HCT116 (cell line): ENCODE data around the gene FOXF2. TPM values are rescaled to one million over a fixed set of nuclear protein-coding genes. Genes with fewer than 3 reads are reported as not detected.

Experiments used
- ATAC-seq: fragments of 200-7000 bp; cut with Tn5 transposase; 2 replicates; pipeline ENCODE4 v1.9.1; 2020; ENCODE audit warnings: mild to moderate bottlenecking, moderate library complexity
- BruUV-seq: library from RNA; stranded (reverse); fragments of 400-500 nt; replicated peaks from 2 replicates; lab custom pipeline; 2021; lab: Mats Ljungman, UMichigan
- CTCF ChIA-PET: fragments of 300-600 bp; sonication (Branson Sonifier 250); formaldehyde crosslinking; loops from one replicate; lab custom pipeline; 2021; ENCODE audit warnings: antibody characterized with exemption; lab: Charles Lee
- POLR2A ChIA-PET: fragments of 300-600, 350-600 bp; sonication (Branson Sonifier 250); formaldehyde crosslinking; loops from one replicate; lab custom pipeline; 2021; ENCODE audit warnings: antibody characterized with exemption; lab: Charles Lee
- RAD21 ChIA-PET, 2 experiments: fragments of 300-600 bp; sonication (Branson Sonifier 250); formaldehyde crosslinking; loops; one replicate each; lab custom pipeline; 2023; ENCODE audit warnings: low total read pairs in 2 of 2; ENCODE audit not compliant: uncharacterized antibody in 2 of 2, unreplicated experiment in 2 of 2, low non-redundant PET in 1 of 2; lab: Charles Lee
- DNase-seq: peaks from one replicate; pipeline ENCODE4 v3.0.0-alpha.2; 2010; ENCODE audit warnings: low read depth, low spot score
- H2AFZ ChIP-seq: fragments of 200-600 bp; shearing (Covaris generic), sonication (generic); 2 replicates; pipeline ENCODE4 v1.6.1; 2017; ENCODE audit warnings: low read depth, mixed run types, mixed read lengths, antibody characterized with exemption, low read length; ENCODE audit not compliant: poor library complexity, severe bottlenecking
- H3K27ac ChIP-seq: 2 replicates; pipeline ENCODE4 v1.5.1; 2012; ENCODE audit warnings: low read depth, low read length
- H3K27me3 ChIP-seq: fragments of 200-600 bp; sonication (generic); 2 replicates; pipeline ENCODE4 v1.6.1; 2016; ENCODE audit warnings: mixed run types, low read length, mixed read lengths; ENCODE audit not compliant: insufficient read depth
- H3K36me3 ChIP-seq, 2 experiments: fragments of 200-500 bp in 1 of 2; fragments of 200-600 bp in 1 of 2; sonication (Bioruptor generic) in 1 of 2; sonication (generic) in 1 of 2; 2 replicates each; pipeline versions ENCODE4 v1.5.1 to v1.6.1; 2014 to 2016; ENCODE audit warnings: low read length in 2 of 2, inconsistent platforms in 1 of 2, mixed read lengths in 1 of 2, mixed run types in 1 of 2; ENCODE audit not compliant: insufficient read depth in 2 of 2, control insufficient read depth in 1 of 2
- H3K4me1 ChIP-seq, 2 experiments: fragments of 200-600 bp in 1 of 2; sonication (generic) in 1 of 2; 2 replicates each; pipeline versions ENCODE4 v1.5.1 to v1.6.1; 2012 to 2017; ENCODE audit warnings: low read length in 2 of 2, inconsistent platforms in 1 of 2, mild to moderate bottlenecking in 1 of 2, mixed read lengths in 1 of 2, mixed run types in 1 of 2, moderate library complexity in 1 of 2; ENCODE audit not compliant: insufficient read depth in 2 of 2, control insufficient read depth in 1 of 2
- H3K4me2 ChIP-seq: fragments of 200-600 bp; sonication (generic); 2 replicates; pipeline ENCODE4 v1.6.1; 2017; ENCODE audit warnings: mixed run types, low read length, mixed read lengths
- H3K4me3 ChIP-seq, 2 experiments: fragments of 200-600 bp in 1 of 2; sonication (generic) in 1 of 2; replicated peaks in 1 of 2; 2 replicates each; pipeline ENCODE4 v1.5.1; 2011 to 2016; ENCODE audit warnings: low read length in 2 of 2, control low read depth in 1 of 2, low read depth in 1 of 2, mild to moderate bottlenecking in 1 of 2, mixed read lengths in 1 of 2, mixed run types in 1 of 2
- H3K79me2 ChIP-seq: fragments of 200-600 bp; sonication (generic); 2 replicates; pipeline ENCODE4 v1.6.1; 2017; ENCODE audit warnings: mild to moderate bottlenecking, mixed run types, low read length, moderate library complexity, mixed read lengths; ENCODE audit not compliant: insufficient read depth
- H3K9ac ChIP-seq: fragments of 200-600 bp; sonication (generic); 2 replicates; pipeline ENCODE4 v1.6.1; 2016; ENCODE audit warnings: low read length, mixed read lengths
- H3K9me2 ChIP-seq: fragments of 200-600 bp; sonication (generic), shearing (Covaris generic); 2 replicates; pipeline ENCODE4 v1.6.1; 2017; ENCODE audit warnings: mixed run types, mild to moderate bottlenecking, moderate library complexity; ENCODE audit not compliant: insufficient read depth
- H3K9me3 ChIP-seq, 2 experiments: fragments of 200-500 bp in 1 of 2; fragments of 200-600 bp in 1 of 2; sonication (Bioruptor generic) in 1 of 2; sonication (generic) in 1 of 2; 2 replicates each; pipeline ENCODE4 v1.6.1; 2014 to 2017; ENCODE audit warnings: low read length in 2 of 2, mixed read lengths in 2 of 2, inconsistent platforms in 1 of 2, low read depth in 1 of 2, mild to moderate bottlenecking in 1 of 2, mixed run types in 1 of 2, moderate library complexity in 1 of 2; ENCODE audit not compliant: control insufficient read depth in 1 of 2, insufficient read depth in 1 of 2
- H4K20me1 ChIP-seq: fragments of 200-600 bp; sonication (generic), shearing (Covaris generic); 2 replicates; pipeline ENCODE4 v1.6.1; 2017; ENCODE audit warnings: mixed run types, mild to moderate bottlenecking, moderate library complexity; ENCODE audit not compliant: insufficient read depth
- CBX3 ChIP-seq: IDR thresholded peaks from 2 replicates; pipeline ENCODE4 v1.6.1; 2012; ENCODE audit warnings: low read depth
- EGR1 ChIP-seq: IDR thresholded peaks from 2 replicates; pipeline ENCODE4 v1.6.1; 2012; ENCODE audit warnings: low read depth
- FOSL1 ChIP-seq: IDR thresholded peaks from 2 replicates; pipeline ENCODE4 v1.6.1; 2012; ENCODE audit warnings: low read depth
- JUND ChIP-seq: IDR thresholded peaks from 2 replicates; pipeline ENCODE4 v1.6.1; 2012
- POLR2A ChIP-seq: IDR thresholded peaks from 2 replicates; pipeline ENCODE4 v1.7.0; 2011; ENCODE audit warnings: borderline replicate concordance; ENCODE audit not compliant: insufficient read depth, insufficient read length; ENCODE audit errors: extremely low read depth
- SIN3A ChIP-seq: IDR thresholded peaks from 2 replicates; pipeline ENCODE4 v1.6.1; 2012; ENCODE audit warnings: low read depth
- SP1 ChIP-seq: IDR thresholded peaks from 2 replicates; pipeline ENCODE4 v1.6.1; 2012; ENCODE audit warnings: low read depth
- SRF ChIP-seq: IDR thresholded peaks from 2 replicates; pipeline ENCODE4 v1.6.1; 2012; ENCODE audit warnings: low read depth
- TCF7L2 ChIP-seq: IDR thresholded peaks from 2 replicates; pipeline ENCODE4 v1.7.0; 2011; ENCODE audit warnings: borderline replicate concordance, inconsistent platforms; ENCODE audit not compliant: insufficient read depth, insufficient read length; ENCODE audit errors: extremely low read depth
- YY1 ChIP-seq: IDR thresholded peaks from 2 replicates; pipeline ENCODE4 v1.6.1; 2011; ENCODE audit warnings: low read length, low read depth, moderate library complexity, mild to moderate bottlenecking; ENCODE audit not compliant: insufficient replicate concordance; ENCODE audit errors: extremely low read depth
- ZFX ChIP-seq: fragments of 450-650 bp; IDR thresholded peaks from 2 replicates; pipeline ENCODE4 v1.6.1; 2017
- intact Hi-C: fragments of 100-400 bp; cut with micrococcal nuclease; formaldehyde crosslinking; loops from 2 replicates; pipeline ENCODE4 v1.10.0; 2022
- total RNA-seq: library from RNA; stranded (reverse); gene quantifications from one replicate; pipeline ENCODE4 v1.2.1, GENCODE V29; 2021; ENCODE audit not compliant: unreplicated experiment
- TF ChIP-seq, protein P1 (sequence below): IDR thresholded peaks from 2 replicates; pipeline ENCODE4 v1.6.1; 2012
- TF ChIP-seq, protein P2 (sequence below): IDR thresholded peaks from 2 replicates; pipeline ENCODE4 v1.6.1; 2012
- TF ChIP-seq, protein P3 (sequence below), 3 experiments: fragments of 200-600 bp in 1 of 3; sonication (generic) in 1 of 3; IDR thresholded peaks in 2 of 3; conservative IDR thresholded peaks in 1 of 3; 2 replicates each; pipeline ENCODE4 v1.5.1; 2012 to 2017; ENCODE audit warnings: low read depth in 2 of 3, low read length in 2 of 3, antibody characterized with exemption in 1 of 3, borderline replicate concordance in 1 of 3, control low read depth in 1 of 3, mild to moderate bottlenecking in 1 of 3, mixed read lengths in 1 of 3, mixed run types in 1 of 3, moderate library complexity in 1 of 3; ENCODE audit not compliant: insufficient read depth in 1 of 3

Gene FOXF2
- total RNA-seq, 1 experiment from 2014 or later = not detected

DNA sequence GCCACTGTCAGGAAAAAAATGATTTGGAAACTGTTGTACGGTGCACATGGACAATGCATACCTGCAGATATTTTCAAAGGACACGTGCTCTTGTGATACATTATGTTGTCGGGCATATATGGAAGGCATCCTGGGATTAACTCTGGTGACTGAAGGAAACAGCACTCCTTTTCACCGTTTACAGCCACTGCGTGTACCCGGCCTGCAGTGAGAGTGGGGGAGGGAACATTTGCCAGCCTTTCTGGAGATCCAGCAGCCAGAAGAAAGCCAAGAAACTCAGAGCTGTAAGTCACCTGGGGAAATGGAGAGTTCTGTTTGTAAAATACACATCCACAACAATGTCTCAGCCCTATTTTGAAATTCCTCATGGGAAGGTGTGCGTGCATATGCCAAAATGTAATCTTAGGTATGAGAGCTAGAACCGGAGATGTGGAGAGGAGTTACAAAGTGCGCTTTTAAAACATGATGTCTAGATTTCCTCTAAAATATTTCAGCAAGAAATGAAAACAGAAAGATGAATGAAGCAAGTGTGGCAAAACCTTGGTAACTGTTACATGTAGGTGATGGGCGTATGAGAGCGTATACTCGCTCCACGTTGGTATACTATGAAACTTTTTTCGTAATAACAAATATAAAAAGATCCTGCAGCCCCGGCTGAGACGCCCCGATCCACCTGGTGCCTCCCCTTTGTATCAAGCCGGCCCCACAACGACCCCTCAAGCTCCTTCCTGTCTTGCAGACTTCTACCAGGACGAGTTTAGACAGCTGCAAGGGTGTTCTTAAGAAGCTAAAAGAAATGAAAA is 8.6 kb upstream of the FOXF2 start:
- Histone ChIP-seq H3K9me3 (no peaks in the 10 kb centered on the region), H2AFZ (no peak overlapping the region), H3K36me3 (no peaks in the 10 kb centered on the region), H3K9me2 (no peaks in the 10 kb centered on the region), H3K4me2 (no peak overlapping the region), H3K27ac (no peak overlapping the region), H4K20me1 (no peaks in the 10 kb centered on the region), H3K9ac (no peak overlapping the region), H3K4me3 (no peak overlapping the region), H3K4me1 (peaks cover 0 to 8% of the 10 kb centered on the region in 2 experiments; a peak in 1 of 4 replicates), H3K79me2 (no peaks in the 10 kb centered on the region), H3K27me3 (no peaks in the 10 kb centered on the region)
- ATAC-seq (no peak), DNase-seq (no peak)
- CTCF ChIA-PET = interaction anchor here (0.6 to 1.5 kb wide), 7 partner anchors 16 to 1191 kb away, joined by 3 to 8 read pairs (median 3); no protein-coding TSS in a partner anchor
- BruUV-seq = no TSS peak
- RAD21 ChIA-PET = interaction anchor here (0.6 to 1.2 kb wide), 3 partner anchors 468 to 1011 kb away, joined by 3 read pairs; no protein-coding TSS in a partner anchor
- TF ChIP-seq TCF7L2 (no peak), SIN3A (no peak), FOSL1 (no peak), ZFX (no peak), CBX3 (no peak), EGR1 (no peak), YY1 (no peak), JUND (no peak), POLR2A (no peak), SRF (no peak), SP1 (no peak)
- TF ChIP-seq, protein P1, sequence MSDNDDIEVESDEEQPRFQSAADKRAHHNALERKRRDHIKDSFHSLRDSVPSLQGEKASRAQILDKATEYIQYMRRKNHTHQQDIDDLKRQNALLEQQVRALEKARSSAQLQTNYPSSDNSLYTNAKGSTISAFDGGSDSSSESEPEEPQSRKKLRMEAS = no peak
- TF ChIP-seq, protein P2, sequence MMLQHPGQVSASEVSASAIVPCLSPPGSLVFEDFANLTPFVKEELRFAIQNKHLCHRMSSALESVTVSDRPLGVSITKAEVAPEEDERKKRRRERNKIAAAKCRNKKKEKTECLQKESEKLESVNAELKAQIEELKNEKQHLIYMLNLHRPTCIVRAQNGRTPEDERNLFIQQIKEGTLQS = no peak
- TF ChIP-seq, protein P3, sequence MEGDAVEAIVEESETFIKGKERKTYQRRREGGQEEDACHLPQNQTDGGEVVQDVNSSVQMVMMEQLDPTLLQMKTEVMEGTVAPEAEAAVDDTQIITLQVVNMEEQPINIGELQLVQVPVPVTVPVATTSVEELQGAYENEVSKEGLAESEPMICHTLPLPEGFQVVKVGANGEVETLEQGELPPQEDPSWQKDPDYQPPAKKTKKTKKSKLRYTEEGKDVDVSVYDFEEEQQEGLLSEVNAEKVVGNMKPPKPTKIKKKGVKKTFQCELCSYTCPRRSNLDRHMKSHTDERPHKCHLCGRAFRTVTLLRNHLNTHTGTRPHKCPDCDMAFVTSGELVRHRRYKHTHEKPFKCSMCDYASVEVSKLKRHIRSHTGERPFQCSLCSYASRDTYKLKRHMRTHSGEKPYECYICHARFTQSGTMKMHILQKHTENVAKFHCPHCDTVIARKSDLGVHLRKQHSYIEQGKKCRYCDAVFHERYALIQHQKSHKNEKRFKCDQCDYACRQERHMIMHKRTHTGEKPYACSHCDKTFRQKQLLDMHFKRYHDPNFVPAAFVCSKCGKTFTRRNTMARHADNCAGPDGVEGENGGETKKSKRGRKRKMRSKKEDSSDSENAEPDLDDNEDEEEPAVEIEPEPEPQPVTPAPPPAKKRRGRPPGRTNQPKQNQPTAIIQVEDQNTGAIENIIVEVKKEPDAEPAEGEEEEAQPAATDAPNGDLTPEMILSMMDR (IDR thresholded peaks at IDR 0.05 in 2 of 3, conservative IDR thresholded peaks at IDR 0.05 in 1 of 3; ENCODE audit: borderline replicate concordance in 1 of 3, insufficient read depth in 1 of 3, low read depth in 2 of 3, low read length in 2 of 3) = no peak
- intact Hi-C loops = loop anchor here (1.0 to 5.0 kb wide), 4 partner anchors 469 to 788 kb away; no protein-coding TSS in a partner anchor
- POLR2A ChIA-PET = no interaction called here
